NCI-H345 treated with DMSO at 0.1 percent for 48 hours (cell line): ENCODE results near the gene TM7SF2.

Experiments
- DNase-seq: peaks from one replicate; lab custom pipeline; 2025; ENCODE audit not compliant: unreplicated experiment; lab: John Stamatoyannopoulos, UW

TM7SF2 gene

GRCh38 chr11:65089621-65090020 is 22.1 kb upstream of the TM7SF2 start:
- no peak for DNase-seq

DNA sequence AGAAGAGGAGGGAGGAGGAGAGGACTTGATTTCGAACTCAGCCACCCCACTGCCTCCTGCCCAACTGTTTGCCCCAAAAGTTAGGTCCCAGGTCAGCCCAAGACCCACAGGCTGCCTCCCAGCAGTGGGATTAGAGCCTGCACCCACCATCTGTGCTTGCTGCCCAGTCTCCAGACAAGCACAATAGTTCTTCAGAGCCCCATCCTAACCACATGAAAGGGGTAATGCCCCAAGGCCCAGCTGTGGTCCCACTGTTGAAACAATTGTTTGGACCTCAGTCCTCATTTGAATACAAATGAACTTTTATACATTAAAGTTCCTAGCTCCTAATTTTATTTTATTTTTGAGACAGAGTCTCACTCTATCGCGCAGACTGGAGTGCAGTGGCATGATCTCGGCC is 21.0 kb upstream of the TM7SF2 start:
- no peak for DNase-seq

DNA sequence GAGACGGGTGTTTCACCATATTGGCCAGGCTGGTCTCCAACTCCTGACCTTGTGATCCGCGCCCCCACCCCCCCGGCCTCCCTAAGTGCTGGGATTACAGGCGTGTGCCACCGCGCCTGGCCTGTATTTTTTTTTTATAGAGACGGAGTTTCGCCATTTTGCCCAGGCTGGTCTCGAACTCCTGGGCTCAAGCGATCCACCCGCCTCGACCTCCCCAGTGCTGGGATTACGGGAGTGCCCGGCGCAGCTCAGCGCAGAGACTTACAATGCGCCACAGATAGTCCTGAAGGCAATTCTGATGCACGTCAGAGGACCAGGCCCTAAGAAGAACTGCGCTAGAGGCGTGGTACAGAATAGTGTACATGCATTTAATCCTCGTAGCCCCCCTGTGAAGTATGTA is 16.2 kb upstream of the TM7SF2 start:
- no peak for DNase-seq

- DNase-seq: peak; percentile 66
Measured at GRCh38 chr11:65095974-65096806, 15.5 kb upstream of the TM7SF2 start, which contains the start of gene VPS51. VPS51 (plus strand) TSS chr11:65096214; CDS start chr11:65096251, 37 bp downstream.

- no peak for DNase-seq
Measured at GRCh38 chr11:65096926-65097325, 14.7 kb upstream of the TM7SF2 start.

DNA sequence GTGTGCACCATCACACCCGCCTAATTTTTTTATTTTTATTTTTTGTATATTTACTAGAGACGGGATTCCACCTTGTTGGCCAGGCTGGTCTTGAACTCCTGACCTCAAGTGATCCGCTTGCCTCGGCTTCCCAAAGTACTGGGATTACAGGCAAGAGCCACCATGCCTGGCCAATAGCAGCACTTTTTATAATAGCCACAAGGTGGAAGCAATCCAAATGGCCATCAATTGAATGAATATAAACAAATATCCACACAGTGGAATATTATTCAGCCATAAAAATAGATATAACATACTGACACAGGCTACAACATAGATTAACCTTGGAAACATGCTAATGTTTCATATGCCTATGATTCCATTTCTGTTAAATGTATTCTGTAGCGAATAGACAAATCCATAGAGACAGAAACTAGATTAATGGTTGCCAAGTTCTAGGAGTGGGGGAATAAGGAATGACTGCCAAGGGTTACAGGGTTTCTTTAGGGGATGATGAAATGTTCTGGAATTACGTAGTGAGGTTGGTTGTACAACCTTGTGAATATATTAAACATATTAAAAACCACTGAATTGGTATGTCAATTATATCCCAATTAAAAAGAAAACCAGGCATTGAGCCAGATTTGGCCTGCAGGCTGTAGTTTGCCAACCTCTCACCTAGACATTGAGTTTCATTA is 10.9 kb upstream of the TM7SF2 start:
- no peak for DNase-seq

DNA sequence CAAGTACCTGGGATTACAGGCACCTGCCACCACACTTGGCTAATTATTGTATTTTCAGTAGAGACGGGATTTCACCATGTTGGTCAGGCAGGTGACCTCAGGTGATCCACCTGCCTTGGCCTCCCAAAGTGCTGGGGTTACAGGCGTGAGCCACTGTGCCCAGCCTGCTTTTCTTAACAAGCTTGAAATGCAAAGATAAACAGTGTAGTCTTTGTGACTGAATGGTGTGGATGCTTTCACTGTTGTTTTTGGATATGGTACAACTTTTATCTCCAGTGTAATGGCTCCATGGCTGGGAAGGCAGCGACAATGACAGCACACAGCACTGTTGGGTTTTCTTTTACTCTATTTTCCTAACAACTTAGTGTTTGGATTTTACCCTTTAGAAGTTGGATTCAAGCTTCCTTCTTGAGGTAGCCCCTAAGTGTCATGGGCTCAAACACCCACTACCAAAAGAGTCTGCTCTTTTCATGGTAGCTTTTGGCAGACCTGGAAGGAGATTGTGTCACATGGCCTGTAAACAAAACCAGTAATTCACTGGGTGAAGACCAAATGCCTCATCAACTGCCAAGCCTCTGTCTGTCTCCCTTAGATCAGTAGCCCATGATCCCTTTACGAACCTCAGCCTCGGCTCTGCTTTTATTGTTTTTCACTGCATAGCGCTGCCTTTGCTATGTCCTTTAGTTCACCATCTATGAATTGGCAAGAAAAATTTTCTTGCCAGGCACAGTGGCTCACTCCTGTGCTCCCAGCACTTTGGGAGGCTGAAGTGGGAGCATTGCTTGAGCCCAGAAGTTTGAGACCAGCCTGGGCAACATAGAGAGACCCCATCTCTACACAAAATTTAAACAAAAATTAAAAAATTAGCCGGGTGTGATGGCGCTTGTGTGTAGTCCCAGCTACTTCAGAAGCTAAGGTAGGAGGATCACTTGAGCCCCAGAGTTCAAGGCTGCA is 9.3 kb upstream of the TM7SF2 start:
- DNase-seq: no peak

DNA sequence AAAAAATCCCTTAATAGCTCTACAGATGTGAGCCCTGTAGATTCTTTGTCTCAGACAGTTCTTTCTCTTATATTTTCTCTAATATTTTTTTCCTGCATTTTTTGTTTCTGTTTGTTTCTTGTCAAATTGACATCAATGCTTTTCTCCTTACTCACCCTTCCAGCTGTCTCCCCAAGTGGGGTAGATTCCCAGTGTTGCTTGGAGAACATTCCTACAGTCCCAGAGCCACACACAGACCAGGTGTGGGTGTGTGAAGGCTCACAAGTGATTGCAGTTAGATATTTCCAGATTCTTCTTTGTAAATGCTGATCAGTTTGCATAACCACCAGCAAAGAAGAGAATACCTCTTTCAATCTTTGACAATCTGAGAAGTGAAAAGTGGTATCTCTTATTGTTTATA is 8.2 kb upstream of the TM7SF2 start:
- DNase-seq: no peak

- no peak for DNase-seq
Measured at GRCh38 chr11:65104628-65105027, 7.0 kb upstream of the TM7SF2 start.

DNA sequence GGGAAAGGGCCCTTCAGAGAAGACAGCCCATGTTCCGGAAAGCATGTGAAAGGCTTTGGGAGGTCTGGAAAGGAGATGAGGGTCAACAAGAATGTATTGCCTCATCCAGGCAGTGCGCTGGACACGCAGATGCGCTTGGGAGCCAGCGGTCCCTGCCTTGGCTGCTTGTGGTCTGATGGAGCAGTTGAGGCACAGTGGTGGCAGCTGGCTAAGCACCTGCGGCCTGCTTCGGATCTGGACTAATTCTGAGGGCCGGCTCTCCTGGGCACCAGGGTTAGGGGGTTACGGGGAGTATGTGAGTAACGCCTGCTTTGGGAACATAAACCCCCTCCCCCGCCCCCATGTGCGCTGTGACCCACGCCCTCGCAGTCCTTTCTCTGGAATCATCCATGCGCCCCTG is 4.6 kb upstream of the TM7SF2 start:
- DNase-seq: no peak

- DNase-seq: no peak
Measured at GRCh38 chr11:65107751-65108468, 3.8 kb upstream of the TM7SF2 start.

DNA sequence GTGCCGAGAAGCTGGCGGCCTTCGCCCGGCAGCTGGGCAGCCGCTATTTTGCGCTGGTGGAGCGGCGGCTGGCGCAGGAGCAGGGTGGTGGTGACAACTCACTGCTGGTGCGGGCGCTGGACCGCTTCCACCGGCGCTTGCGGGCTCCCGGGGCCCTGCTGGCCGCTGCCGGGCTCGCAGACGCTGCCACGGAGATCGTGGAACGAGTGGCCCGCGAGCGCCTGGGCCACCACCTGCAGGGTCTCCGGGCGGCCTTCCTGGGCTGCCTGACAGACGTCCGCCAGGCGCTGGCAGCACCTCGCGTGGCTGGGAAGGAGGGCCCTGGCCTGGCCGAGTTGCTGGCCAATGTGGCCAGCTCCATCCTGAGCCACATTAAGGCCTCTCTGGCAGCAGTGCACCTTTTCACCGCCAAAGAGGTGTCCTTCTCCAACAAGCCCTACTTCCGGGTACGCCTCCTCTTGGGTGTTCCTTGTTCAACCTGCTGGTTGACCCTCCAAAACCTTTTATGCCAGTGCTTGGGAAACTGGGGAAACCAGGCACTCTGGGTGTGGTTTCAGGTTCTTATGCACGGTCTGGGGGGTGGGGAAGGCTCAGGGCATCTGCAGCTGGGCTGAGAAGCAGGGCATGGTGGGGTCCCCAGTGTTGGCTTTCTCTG is 3.1 kb upstream of the TM7SF2 start:
- DNase-seq: no peak

- no peak for DNase-seq
Measured at GRCh38 chr11:65109231-65110198, 2.2 kb upstream of the TM7SF2 start.

DNA sequence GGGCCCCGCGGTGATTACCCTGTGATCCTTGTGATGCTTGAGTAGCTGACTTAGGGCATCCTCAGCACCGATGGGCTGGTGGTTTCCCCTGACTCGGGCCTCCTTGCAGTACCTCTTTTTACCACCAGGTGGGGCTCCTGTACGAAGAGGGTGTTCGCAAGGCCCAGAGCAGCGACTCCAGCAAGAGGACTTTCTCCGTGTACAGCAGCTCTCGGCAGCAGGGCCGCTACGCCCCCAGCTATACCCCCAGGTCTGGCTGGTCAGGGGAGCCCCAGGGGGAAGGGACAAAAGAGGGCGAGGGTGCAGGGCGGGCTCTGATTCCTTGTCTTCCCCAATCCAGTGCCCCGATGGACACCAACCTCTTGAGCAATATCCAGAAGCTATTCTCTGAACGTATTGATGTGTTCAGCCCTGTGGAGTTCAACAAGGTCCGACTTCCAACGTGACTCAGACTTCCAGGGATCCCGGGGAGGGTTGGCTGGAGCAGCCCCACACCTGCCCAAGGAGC is 1.3 kb upstream of the TM7SF2 start:
- peak; percentile 55 for DNase-seq

DNA sequence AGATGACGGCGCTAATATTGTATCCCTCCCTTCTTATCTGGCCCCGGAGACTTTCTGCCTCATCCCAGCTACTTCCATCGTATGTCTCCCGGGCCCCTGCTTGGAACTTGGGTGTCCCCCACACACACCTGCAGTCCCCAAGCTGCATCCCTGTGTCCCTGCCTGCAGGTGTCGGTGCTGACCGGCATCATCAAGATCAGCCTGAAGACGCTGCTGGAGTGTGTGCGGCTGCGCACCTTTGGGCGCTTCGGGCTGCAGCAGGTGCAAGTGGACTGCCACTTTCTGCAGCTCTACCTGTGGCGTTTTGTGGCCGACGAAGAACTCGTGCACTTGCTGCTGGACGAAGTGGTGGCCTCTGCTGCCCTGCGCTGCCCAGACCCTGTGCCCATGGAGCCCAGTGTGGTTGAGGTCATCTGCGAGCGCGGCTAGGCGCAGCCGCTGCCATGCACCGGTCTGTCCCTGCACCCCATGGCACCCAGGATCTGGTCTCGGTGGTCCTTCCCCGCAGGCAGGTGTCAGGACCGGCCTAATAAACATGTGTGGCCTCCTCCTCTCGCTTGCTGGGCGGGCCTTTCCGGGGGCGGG is 421 bp upstream of the TM7SF2 start:
- DNase-seq: no peak

GRCh38 chr11:65112546-65113360 is 1.1 kb downstream of the TM7SF2 start:
- DNase-seq: peak; percentile 5

GRCh38 chr11:65113361-65113756 is 1.7 kb downstream of the TM7SF2 start:
- DNase-seq: no peak

DNA sequence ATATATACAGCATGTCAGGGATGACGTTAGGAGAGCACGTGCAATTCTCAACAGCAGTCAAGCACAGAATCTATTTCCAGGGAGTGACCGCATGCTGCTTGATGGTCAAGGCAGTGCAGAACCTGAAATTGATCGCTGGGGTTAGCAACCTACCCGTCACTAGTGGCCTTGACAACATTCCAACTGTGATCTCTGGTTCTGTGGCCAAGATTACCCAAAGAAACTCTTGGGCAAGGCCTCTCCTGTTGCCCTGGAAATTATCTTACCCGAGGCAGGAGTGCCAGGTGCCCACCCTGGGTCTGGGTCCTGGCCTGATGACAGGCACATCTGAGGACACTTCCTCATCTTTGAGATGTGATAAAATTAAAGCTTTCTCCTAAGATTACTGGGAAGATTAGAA is 2.2 kb downstream of the TM7SF2 start:
- no peak for DNase-seq
